Measurements from ENCODE around the gene HAUS3.

GRCh38 chr4:2246384-2247127 is 4.6 kb upstream of the HAUS3 start:
- TF ChIP-seq GABPA (IDR thresholded peaks at IDR 0.05 in 1 of 2, conservative IDR thresholded peaks at IDR 0.05 in 1 of 2) (no peak), CTCF (IDR thresholded peaks at IDR 0.05; ENCODE audit: low read depth, low read length, missing input control) (no peak), RAD21 (IDR thresholded peaks at IDR 0.05) (no peak)

Measured in liver (tissue), 3 donors.